Stimulated activated CD4-positive, alpha-beta T cell treated with anti-CD3 and anti-CD28 coated beads, TNF-alpha, amount 100 ng/mL, for 4 hours (primary cell): ENCODE results near the gene ATP10A.

Source experiments
- DNase-seq, 3 experiments: peaks; one replicate each; pipeline ENCODE4 v3.0.0-alpha.2; 2020; ENCODE audit warnings: low read depth in 3 of 3

ATP10A gene

DNA sequence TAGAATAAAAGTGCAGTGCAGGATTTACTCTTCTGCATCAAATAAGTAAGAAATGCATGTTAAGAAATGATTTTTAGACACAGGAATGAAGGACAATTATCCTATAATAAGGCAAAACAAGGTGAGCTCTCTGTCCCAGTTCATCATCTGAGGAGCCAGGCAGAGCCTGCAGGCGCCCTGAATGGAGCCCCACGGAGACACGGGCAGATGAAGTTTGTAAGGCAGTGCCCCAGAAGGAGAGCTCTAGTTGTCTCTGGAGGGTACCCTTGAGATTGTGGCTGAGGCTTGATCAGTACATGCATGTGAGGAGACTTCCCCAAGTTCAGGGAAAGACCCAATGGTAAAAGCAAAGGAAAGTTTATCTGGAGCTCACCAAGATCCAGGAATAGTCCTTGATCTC is 50.3 kb downstream of the ATP10A start:
- no peak for DNase-seq

DNA sequence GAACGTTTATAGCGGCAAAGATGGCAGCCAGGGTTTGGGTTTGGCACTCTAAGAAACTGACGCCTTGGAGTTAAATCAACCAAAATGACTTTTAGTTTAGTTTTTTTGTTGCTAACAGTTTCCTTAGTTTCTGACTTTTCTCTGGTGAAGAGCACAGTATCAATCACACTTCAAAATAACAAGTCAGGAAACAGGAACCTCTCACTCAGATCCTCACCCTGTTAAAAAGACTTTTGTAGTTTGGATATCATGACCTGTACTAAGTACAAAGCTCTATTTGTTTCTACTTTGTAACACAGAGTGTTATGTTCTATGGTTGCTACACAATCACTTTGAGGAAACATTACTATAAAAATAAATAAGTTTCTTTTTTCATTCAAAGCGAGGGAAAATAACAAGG is 51.1 kb downstream of the ATP10A start:
- DNase-seq = no peak

DNA sequence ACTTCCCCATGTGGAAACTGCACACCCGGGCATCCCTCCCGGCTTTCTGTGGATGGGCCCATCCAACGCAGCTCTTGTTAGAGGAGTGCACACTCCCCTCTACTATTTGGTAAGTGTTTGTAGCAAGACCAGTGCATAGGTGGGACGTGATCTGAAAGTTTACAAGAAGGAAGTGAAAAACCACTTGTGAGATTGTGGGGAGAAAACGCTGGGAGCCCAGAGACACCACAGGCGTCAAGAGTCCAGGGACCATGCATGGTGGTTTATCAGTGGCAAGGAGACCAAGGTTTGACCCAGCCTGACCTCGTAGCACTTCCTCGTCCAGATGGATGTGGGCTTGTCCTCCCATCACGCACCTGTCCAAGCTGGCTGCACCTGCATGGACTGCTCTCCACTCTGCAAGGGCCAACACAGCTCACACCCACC is 51.6 kb downstream of the ATP10A start:
- DNase-seq = no peak

DNA sequence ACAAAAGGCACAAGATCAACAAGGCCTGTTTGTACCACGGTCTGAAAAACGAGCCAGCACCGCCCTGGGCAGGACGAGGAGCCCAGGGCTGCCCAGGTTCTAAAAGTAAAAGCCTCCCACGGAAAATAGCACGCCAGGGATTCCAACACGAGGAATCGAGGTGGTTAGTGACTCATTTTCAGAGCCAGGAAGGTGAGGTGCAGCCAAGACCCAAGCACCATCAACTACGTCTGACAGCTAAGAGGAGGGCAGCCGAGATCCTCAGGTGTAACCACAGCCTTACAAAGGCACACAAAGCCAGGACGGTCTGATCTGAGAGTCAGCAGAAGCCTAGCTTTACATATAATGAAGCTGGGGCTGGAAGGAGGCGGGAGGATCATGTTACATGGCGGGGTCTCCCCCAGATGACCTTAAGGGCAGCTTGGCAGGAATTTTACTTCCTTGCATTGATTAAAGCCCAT is 52.5 kb downstream of the ATP10A start:
- no peak for DNase-seq

DNA sequence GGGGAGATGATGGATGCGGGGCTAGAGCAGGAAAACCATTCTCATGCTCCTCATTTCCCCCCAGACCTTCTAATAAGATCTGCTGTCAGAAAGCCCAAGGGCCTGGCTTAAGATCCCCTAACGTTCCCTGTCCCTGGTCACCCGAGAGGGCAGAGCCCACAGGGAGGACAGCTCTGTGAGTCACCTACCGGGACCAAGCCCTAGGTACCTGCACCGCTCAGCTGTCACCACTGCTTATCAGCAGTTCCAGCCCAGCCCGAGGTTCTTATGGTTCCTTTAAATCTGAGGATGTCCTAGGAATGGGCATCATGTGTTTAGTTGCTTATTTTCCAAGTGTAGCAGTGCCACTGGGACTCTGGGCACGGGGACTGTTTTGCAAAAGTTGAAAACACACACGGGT is 53.0 kb downstream of the ATP10A start:
- DNase-seq = no peak

DNA sequence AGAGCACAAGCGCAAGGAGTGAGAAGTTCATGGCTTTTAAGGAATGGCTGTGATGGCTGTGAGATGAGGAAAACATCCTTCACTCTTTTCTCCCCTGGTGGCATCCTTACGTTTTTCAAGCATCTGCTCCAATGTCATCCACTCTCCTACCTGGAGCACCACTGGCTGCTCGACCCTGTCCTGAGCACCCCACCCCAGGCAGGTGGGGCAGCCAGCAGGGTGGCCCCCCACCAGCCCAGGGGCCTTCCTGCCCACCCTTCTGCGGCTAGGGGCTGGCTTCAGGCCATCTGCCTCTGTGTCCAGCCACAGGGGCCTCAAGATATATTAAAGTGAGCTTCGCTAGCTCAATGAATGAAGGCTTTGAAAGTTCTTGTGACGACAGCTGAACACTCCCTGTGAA is 56.1 kb downstream of the ATP10A start:
- no peak for DNase-seq

DNA sequence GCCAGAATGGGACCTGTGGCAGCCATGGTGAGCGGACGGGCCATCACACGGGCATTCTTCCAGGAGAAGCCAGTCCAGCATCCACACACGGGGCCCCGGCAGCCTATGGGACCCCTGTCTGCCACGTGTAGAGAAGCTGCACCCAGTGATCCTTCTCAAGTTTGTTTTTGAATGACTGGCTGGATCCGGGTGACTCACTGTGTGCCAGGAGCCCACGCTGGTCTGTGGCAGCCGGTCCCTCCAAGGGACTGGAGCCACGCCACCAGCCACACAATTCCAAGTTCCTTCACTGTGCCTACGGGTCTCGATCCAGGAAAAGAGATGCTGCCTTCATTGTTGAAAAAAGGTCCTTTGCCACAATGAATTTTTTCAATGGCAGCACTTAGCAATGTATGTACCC is 58.1 kb downstream of the ATP10A start:
- no peak for DNase-seq

DNA sequence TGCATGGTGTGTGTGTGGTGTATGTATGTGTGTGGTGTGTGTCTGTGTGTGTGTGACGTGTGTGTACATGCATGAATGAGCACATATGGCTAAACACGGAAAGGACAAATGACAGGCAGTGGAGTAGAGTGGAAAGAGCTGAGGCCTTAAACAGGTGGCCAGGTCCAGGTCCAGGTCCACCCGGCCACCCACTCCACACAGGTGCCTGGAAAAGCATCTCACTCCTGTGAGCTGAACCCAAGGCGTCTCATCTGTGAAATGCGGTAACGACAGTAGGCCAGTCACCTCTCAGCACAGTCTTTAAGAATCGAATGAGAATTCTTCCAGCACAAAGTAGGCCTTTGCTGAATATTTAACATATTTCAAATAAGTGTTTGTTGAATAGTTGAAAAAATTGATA is 58.7 kb downstream of the ATP10A start:
- DNase-seq = no peak

DNA sequence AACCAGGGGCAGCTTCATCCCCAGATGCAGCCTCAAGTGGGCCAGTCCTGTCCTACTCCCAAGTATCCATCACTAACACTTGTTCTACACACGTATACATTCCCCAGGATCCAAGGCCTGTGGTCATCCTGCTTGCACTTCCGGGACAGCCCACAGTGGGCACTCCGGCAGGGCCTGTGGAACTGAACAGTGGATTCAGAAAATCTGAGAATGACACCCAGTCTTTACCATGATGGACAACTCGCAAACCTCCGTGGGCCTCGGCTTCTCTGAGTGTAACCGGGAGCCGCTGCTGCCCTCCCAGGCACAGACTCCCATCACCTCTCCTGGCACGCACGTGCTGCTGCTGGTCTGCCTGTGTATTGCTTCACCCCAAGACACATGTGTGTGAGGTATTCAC is 59.6 kb downstream of the ATP10A start:
- DNase-seq = no peak

DNA sequence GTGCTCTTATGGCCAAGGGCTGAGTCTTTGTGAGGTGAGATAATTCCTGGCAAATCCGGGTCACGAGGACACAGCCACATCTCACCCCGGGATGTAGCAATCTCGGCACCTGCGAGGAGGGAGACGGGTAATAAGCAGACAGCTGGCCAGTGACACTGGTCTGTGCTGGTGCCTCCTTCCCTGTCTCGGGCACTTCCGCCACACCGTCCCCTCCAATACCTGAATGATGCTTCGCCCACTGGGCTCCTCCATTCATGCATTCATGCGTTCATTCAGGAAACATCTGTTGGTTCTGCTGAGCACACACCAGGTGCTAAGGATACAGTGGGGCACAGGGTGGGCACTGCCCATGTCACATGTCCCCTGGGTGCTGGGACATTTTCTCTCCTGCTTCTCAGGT is 60.1 kb downstream of the ATP10A start:
- no peak for DNase-seq

DNA sequence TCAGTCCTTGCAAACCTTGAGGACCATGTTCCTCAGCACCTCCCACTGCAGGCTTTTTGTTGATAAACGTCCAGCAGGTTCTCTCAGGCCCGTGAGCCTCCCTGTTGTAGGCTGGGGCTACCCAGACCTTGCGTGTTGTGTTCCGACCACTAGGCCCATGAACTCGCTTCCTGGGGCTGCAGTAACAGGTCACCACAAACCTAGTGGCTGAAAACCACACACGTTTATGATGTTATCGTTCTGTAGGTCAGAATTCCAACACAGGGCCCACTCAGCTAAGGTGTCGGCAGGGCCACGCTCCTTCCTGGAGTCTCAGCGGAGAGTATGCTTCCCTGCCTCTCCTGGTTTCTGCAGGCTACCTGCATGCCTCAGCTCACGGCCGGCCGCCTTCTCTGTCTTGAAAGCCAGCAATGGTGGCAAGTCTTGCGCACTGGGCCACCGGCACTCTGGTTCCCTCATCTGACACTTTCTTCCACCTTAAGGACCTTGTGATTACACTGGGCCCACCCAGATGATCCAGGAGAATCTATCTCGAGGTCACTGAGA is 60.8 kb downstream of the ATP10A start:
- no peak for DNase-seq

DNA sequence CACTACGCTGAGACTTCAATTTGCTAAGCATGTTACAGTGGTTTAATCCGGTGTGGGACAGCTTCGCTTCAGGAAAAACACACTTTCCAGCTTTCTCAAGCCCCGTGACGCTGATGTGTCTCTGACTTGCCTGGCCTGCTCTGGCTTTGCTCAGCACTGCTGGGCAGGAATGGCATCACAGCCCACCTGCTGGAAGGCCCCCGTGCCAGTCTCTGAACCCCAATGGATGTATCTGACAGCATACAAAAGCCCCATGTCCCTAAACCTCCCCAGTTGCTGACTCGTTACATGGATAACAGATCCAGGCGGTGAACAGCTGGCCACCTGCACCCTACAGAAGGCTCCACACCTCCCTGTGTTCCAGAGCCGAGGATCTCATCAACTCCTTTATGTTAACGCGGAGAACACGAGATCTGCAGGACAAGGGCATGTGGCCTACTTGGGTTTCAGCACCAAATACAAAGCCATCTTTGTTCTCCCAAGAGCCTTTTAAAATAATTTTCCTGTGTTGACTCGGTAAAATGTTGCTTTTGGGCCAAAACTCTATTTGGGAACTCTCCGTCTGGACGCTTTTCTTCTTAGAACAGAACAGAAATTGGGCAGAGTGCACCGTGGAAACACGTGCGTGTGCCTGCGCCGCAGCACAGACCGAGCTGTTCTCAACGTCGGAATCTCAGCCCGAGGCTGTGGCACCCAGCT is 61.4 kb downstream of the ATP10A start:
- DNase-seq = no peak

DNA sequence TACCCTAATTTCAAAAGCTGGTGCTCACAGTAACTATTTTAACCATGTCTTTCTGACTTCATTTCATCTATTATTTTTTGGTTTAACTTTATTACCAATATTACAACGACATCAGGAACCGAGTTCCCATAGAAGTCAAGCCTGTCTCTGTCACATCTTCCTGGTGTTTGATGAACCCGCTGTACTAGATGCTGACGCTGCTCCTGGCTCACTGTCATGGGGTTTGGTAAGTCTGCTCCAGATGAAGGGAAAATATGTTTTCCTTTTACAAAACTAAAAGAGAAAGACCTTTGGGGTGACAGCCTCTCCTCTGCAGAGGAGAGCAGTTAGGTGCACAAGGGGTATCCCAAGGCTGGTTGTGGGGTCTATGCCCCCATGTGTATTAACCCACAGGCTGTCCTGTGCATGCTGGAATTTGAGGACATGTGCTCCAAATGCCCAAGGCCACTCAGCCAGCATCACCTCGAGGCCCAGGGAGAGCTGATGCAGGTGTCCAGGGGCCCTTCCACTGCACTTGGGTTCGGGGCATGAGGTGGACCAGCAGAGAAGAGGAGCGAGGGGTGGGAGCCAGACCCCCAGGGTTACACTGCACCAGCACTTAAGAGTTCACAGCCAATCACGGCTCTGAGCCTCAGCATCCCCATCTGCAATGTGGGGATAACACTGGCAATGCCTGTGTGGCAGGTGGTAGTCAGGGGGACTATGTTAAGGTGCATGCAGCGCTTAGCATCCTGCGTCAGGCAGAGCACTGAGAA is 62.2 kb downstream of the ATP10A start:
- DNase-seq = no peak

DNA sequence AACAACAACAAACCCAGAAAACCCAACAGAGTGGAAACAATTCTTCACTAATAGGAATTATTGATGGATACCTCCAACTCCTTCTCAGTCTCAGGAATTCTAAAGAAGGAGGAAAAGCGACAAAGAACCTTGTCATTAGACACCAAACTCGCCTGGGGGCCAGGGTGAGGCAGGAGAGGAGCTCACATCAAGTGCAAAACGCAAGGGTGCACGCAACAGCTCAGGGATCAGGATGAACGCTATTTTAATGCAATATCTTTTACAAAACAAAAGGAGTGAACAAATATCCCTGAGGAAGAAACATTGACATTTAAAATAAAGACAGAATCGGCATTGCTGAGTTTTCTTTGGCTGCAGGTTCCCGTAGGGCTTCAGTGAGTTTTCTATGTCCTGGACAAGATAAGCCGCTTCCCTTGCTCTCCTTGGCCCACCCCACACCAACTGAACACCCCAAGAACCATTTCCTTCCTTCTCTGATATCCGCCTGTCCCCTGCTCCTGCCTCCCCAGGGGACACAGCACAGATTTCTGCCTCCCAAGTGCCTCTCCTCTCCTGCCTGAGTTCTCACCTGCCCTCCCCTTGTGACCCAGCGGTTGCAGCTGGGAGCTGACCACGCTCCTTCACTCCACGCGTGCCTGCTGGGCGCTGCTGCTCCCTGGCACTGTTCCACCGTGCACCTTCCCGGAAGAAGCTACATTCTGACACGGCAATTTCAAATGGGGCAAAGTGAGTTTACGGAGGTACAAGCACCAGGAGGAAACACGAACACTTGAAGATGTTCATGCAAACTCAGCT is 63.0 kb downstream of the ATP10A start:
- DNase-seq = no peak

DNA sequence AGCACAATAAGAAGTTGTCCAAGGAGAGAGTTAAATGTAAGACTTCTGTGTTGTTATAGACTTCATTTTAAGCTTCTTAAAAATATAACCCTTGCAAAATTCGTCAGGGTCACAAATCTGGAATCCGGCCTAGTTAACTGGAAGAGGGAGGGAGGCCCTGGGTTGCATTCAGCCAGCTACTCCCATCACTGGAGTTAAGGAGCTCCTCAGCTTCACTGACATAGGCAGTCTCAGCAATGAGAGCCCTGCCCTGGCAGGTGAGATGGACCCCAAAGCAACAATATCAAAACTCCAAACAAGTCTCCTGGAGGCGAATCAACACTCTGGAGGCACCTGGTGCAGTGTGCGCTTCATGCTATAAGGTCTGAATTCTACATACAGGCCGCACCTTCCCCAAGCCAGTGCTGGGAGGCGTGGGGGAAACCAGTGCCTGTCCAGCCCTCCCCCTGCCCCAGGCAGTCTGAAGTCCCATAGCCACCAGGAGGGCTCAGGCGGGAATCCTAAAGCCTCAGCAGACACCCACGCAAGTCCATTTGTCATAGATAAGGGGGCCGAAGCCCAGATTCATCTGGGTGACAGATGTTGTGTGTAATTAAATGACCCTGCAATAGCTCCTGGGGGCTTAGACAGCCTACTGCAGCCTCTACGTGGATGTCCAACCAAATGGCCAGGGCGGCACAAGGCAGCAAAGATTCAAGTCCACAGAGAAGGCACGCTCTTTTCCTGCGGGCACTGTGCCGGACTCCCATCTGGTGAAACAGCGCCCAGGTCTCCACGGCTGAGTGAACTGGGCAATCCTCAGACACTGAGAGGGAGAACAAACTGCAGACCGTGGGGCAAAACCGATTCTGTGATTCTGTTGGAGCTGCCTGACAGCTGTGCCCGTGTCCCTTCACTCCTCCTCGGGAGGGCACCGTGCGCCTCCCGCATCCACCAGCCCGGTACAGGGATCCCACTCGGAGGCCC is 64.9 kb downstream of the ATP10A start:
- no peak for DNase-seq

DNA sequence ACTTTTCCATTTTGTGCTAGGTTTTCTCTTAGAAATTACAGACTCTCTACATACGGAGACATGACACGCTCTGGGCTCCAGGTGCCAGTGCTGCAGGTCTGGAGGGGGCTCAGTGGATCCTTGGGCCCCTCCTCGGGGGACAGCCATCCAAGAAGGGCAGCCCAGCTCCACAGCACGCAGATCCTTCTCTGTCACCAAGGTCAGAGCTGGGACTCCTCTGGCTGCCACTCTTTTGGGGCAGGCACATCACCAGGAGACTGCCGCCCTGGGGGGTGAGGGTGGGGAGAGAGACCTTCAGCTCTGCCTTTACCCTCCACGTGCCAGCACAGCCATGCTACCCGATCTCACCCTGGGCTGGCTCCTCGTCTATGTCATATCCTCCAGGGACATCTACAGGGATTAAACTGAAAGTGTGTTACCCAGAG is 65.6 kb downstream of the ATP10A start:
- DNase-seq = no peak

DNA sequence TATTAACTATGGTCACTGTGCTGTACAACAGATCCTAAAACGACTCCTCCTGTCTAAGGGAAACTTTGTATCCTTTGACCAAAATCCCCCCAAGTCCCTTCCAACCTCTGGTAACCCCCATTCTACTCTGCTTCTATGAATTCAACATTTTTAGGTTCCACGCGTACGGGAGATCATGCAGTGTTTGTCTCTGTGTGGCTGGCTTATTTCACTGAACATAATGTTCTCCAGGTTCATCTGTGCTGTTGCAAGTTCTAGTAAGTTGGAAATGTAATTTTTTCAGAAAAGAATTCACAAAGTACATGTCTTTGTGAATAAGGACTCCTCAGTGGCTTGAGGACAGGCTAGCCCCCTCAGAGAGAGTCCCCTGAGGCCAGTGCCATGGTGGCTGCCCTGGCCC is 66.1 kb downstream of the ATP10A start:
- no peak for DNase-seq

DNA sequence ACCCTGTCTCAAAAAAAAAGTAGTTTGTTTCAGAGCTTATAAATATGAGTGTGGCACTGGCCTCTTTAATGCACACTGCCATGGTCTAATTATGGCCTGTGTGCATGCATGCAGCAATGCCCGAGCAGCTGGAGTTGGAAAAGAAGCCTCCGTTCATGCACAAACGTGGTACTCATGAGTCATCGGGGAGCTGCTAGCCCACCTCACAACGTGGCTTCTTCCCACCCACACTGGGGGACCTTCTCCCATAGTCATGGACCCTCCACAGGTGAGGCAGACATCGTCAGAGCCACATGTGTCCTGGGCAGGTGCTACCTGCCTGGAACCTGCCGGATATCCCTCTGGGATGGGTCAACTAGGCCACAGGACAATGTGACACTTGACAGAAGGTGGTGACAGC is 66.7 kb downstream of the ATP10A start:
- DNase-seq = no peak

DNA sequence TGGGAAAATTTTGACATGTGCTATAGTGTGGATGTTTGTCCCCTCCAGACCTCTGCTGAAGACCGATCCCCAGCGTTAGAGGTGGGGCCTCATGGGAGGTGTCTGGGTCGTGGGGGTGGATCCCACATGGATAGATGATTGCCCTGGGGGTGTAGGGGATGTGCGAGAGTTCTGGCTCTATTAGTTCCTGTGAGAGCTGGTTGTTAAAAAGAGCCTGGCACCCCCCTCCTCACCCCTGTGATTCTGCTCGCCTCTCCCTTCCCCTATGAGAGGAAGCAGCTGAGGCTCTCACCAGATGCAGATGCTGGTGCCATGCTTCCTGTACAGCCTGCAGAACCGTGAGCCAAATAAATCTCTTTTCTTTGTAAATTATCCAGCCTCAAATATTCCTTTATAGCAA is 67.4 kb downstream of the ATP10A start:
- DNase-seq = no peak

DNA sequence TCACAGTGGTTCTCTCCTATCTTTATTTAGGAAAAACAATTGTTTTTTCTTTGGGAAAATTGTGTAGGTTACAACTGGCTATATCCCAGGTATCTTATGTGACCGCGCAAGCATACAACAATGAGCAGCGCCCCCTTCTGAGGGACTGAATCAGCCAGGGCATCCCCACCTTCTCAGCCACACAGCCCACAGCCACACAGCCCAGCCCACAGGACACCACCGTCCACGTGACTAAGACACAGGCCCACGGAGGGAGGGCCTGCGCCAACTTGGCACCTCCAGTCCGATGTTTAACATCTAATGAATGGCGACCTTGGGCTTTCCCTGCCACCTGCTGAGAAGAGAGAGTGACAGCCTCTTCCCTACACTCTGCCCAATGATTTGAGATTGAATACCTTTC is 68.1 kb downstream of the ATP10A start:
- no peak for DNase-seq

DNA sequence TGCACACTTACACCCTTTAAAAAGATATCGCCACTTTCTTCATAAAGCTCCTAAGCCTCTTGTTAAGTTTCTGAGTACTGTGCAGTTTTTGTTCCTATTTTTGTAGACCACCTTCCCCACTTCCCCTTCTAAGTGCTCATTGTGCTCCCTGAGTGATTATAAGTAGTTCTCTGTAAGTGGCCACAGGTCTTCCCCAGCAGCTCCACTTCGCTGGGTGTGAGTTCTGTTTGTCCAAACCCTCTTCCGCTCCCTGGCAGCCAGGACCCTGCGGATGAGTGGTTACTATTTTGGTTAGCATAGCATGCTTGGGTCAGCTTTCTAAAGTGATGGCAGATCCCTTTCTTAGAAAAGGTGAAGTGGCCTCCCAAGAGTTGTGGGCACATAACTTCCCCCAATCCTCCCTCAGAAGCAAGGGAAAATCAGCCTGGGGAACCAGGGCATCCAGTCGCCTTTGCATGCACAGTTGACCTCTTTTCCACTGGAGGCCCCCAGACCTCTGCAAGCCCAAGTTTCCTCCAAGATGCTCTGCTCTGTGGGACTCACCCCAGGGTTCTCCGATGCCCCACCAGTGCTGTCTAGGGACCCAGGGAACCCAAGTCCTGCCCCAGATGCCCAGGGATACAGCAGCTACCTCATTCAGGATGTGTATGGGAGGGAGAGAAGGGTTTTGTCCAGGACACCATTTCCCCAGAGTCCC is 69.6 kb downstream of the ATP10A start:
- DNase-seq = no peak
